Raji (cell line): ENCODE results near the gene TMEM132D.

Experiments
- POLR2A ChIP-seq: IDR thresholded peaks from 2 replicates; pipeline ENCODE4 v1.6.1; 2011; ENCODE audit warnings: low read depth, low read length, control low read depth; ENCODE audit not compliant: insufficient read depth

TMEM132D gene

GRCh38 chr12:129160282-129160681, 743.5 kb downstream of the TMEM132D start:
- no peak for TF ChIP-seq POLR2A

- TF ChIP-seq POLR2A, result no peak
Observed at GRCh38 chr12:129152351-129153104, 751.3 kb downstream of the TMEM132D start.

GRCh38 chr12:129150721-129151120, 753.1 kb downstream of the TMEM132D start:
- TF ChIP-seq POLR2A, result no peak

- no peak for TF ChIP-seq POLR2A
Observed at GRCh38 chr12:129145381-129145780, 758.4 kb downstream of the TMEM132D start.

- TF ChIP-seq POLR2A, result no peak
Observed at GRCh38 chr12:129138776-129139175, 765.0 kb downstream of the TMEM132D start.

GRCh38 chr12:129136694-129137325, 767.0 kb downstream of the TMEM132D start:
- no peak for TF ChIP-seq POLR2A

- no peak for TF ChIP-seq POLR2A
Observed at GRCh38 chr12:129127771-129128170, 776.1 kb downstream of the TMEM132D start.

- TF ChIP-seq POLR2A, result no peak
Observed at GRCh38 chr12:129127211-129127610, 776.6 kb downstream of the TMEM132D start.

- TF ChIP-seq POLR2A, result no peak
Observed at GRCh38 chr12:129119537-129119936, 784.3 kb downstream of the TMEM132D start.

- TF ChIP-seq POLR2A, result no peak
Observed at GRCh38 chr12:129115558-129115957, 788.3 kb downstream of the TMEM132D start.

- no peak for TF ChIP-seq POLR2A
Observed at GRCh38 chr12:129110575-129110974, 793.2 kb downstream of the TMEM132D start.

- TF ChIP-seq POLR2A, result no peak
Observed at GRCh38 chr12:129109174-129110001, 794.4 kb downstream of the TMEM132D start.

- no peak for TF ChIP-seq POLR2A
Observed at GRCh38 chr12:129106772-129107171, 797.1 kb downstream of the TMEM132D start.

GRCh38 chr12:129103231-129103630, 800.6 kb downstream of the TMEM132D start:
- TF ChIP-seq POLR2A, result no peak

GRCh38 chr12:129102233-129102632, 801.6 kb downstream of the TMEM132D start:
- no peak for TF ChIP-seq POLR2A

- no peak for TF ChIP-seq POLR2A
Observed at GRCh38 chr12:129101816-129102215, 802.0 kb downstream of the TMEM132D start.
